HEK293 (cell line): ENCODE results near the gene PHTF1.
A peak's percentile ranks its signal among the peaks of the same experiment; 100 is the strongest.
"Not testable (repeated sequence)": the region's sequence is repeated elsewhere in the genome, so short reads cannot be mapped to it uniquely, and the experiment has no call there.

Source experiments
- CTCF ChIA-PET: fragments of 350-600 bp; formaldehyde crosslinking; extraction: SDS; loops from one replicate; lab custom pipeline; 2021; ENCODE audit warnings: antibody characterized with exemption; lab: Yijun Ruan, JAX
- POLR2A ChIA-PET: fragments of 300-600 bp; formaldehyde crosslinking; extraction: SDS; loops from one replicate; lab custom pipeline; 2020; ENCODE audit warnings: antibody characterized with exemption, inconsistent platforms; lab: Yijun Ruan, JAX
- H3K27ac ChIP-seq: fragments of 200-500 bp; sonication (Bioruptor generic); 2 replicates; pipeline ENCODE4 v1.5.1; 2014; ENCODE audit warnings: low read depth, low read length, control low read depth, inconsistent platforms; ENCODE audit errors: extremely low read depth
- H3K36me3 ChIP-seq, 2 experiments: fragments of 200-500 bp in 1 of 2; sonication (Bioruptor generic) in 1 of 2; 1 replicate in 1 of 2; 2 replicates in 1 of 2; pipeline ENCODE4 v1.5.1; 2014 to 2017; ENCODE audit warnings: inconsistent platforms in 2 of 2, low read length in 2 of 2; ENCODE audit not compliant: control insufficient read depth in 2 of 2, insufficient read depth in 1 of 2
- H3K4me1 ChIP-seq: fragments of 200-500 bp; sonication (Bioruptor generic); 2 replicates; pipeline ENCODE4 v1.5.1; 2014; ENCODE audit warnings: mild to moderate bottlenecking, low read length, inconsistent platforms; ENCODE audit not compliant: control insufficient read depth, insufficient read depth
- H3K4me3 ChIP-seq: 2 replicates; pipeline ENCODE4 v1.5.1; 2011; ENCODE audit warnings: low read depth, mild to moderate bottlenecking, control low read depth, low read length, moderate library complexity
- H3K9me3 ChIP-seq: fragments of 200-500 bp; sonication (Bioruptor generic); 2 replicates; pipeline ENCODE4 v1.5.1; 2014; ENCODE audit warnings: low read depth, low read length, inconsistent platforms; ENCODE audit not compliant: control insufficient read depth, insufficient read depth
- EGR2 ChIP-seq: fragments of 450-650 bp; formaldehyde crosslinking; IDR thresholded peaks from 2 replicates; pipeline ENCODE4 v1.5.1; 2016; ENCODE audit warnings: low read depth, missing biosample characterization, missing genetic modification characterization
- ZBTB49 ChIP-seq: fragments of 450-650 bp; formaldehyde crosslinking; IDR thresholded peaks from 2 replicates; pipeline ENCODE4 v1.5.1; 2016; ENCODE audit warnings: missing biosample characterization, missing genetic modification characterization, low read depth
- ZFHX2 ChIP-seq: fragments of 450-650 bp; formaldehyde crosslinking; conservative IDR thresholded peaks from 2 replicates; pipeline ENCODE4 v1.5.1; 2016; ENCODE audit warnings: missing biosample characterization, missing genetic modification characterization
- ZNF175 ChIP-seq: fragments of 450-650 bp; formaldehyde crosslinking; IDR thresholded peaks from 2 replicates; pipeline ENCODE4 v1.5.1; 2016; ENCODE audit warnings: missing biosample characterization, missing genetic modification characterization
- ZNF184 ChIP-seq: fragments of 450-650 bp; IDR thresholded peaks from 2 replicates; pipeline ENCODE4 v1.5.1; 2018; ENCODE audit warnings: missing biosample characterization, mild to moderate bottlenecking, missing genetic modification characterization
- ZNF280D ChIP-seq: fragments of 450-650 bp; formaldehyde crosslinking; IDR thresholded peaks from 2 replicates; pipeline ENCODE4 v1.5.1; 2016; ENCODE audit warnings: missing biosample characterization, missing genetic modification characterization
- ZNF335 ChIP-seq: fragments of 450-650 bp; formaldehyde crosslinking; conservative IDR thresholded peaks from 2 replicates; pipeline ENCODE4 v1.5.1; 2016; ENCODE audit warnings: missing biosample characterization, missing genetic modification characterization
- ZNF473 ChIP-seq: fragments of 450-650 bp; formaldehyde crosslinking; IDR thresholded peaks from 2 replicates; pipeline ENCODE4 v1.5.1; 2017; ENCODE audit warnings: missing biosample characterization, missing genetic modification characterization
- ZNF513 ChIP-seq: fragments of 450-650 bp; IDR thresholded peaks from 2 replicates; pipeline ENCODE4 v1.5.1; 2018; ENCODE audit warnings: missing biosample characterization, missing genetic modification characterization
- ZNF585B ChIP-seq: fragments of 450-650 bp; formaldehyde crosslinking; IDR thresholded peaks from 2 replicates; pipeline ENCODE4 v1.5.1; 2016; ENCODE audit warnings: missing biosample characterization, missing genetic modification characterization
- ZNF645 ChIP-seq: fragments of 450-650 bp; formaldehyde crosslinking; IDR thresholded peaks from 2 replicates; pipeline ENCODE4; 2016; ENCODE audit warnings: missing biosample characterization, missing genetic modification characterization
- ZNF654 ChIP-seq: fragments of 450-650 bp; formaldehyde crosslinking; IDR thresholded peaks from 2 replicates; pipeline ENCODE4 v1.5.1; 2016; ENCODE audit warnings: low read depth, missing biosample characterization, missing genetic modification characterization
- ZNF658 ChIP-seq: fragments of 450-650 bp; formaldehyde crosslinking; IDR thresholded peaks from 2 replicates; pipeline ENCODE4; 2016; ENCODE audit warnings: missing biosample characterization, missing genetic modification characterization
- ZNF670 ChIP-seq: fragments of 450-650 bp; formaldehyde crosslinking; IDR thresholded peaks from 2 replicates; pipeline ENCODE4 v1.5.1; 2016; ENCODE audit warnings: missing biosample characterization, missing genetic modification characterization, low read depth
- TF ChIP-seq, protein P1 (sequence below): fragments of 450-650 bp; formaldehyde crosslinking; IDR thresholded peaks from 2 replicates; pipeline ENCODE4 v1.5.1; 2016; ENCODE audit warnings: missing biosample characterization, missing genetic modification characterization

PHTF1 gene

GRCh38 chr1:113753333-113753732, 6.0 kb downstream of the PHTF1 start:
- H3K9me3 ChIP-seq, CTCF ChIA-PET, H3K4me1 ChIP-seq, H3K4me3 ChIP-seq, H3K27ac ChIP-seq: not testable (repeated sequence)
- peaks cover 7 to 48% of the 10 kb centered on the region in 2 experiments; a peak in 2 of 3 replicates for H3K36me3 ChIP-seq
- POLR2A ChIA-PET = interaction anchor here (0.7 kb wide), 1 partner anchor 529 kb away, joined by 3 read pairs; no protein-coding TSS in a partner anchor
- TF ChIP-seq EGR2 (tag by site-specific recombination) (peak; percentile 63), ZFHX2 (peak; percentile 57)

GRCh38 chr1:113751516-113751915, 7.8 kb downstream of the PHTF1 start:
- CTCF ChIA-PET = no interaction called here
- Histone ChIP-seq H3K4me3 (no peak overlapping the region), H3K4me1 (no peaks in the 10 kb centered on the region), H3K9me3 (no peaks in the 10 kb centered on the region), H3K36me3 (peaks cover 7 to 56% of the 10 kb centered on the region in 2 experiments; a peak in 2 of 3 replicates), H3K27ac (no peak overlapping the region)
- TF ChIP-seq ZNF670 (tag by site-specific recombination) (no peak), ZNF658 (no peak), ZBTB49 (tag by site-specific recombination) (no peak), ZNF184 (tag by site-specific recombination) (no peak), ZNF335 (tag by site-specific recombination) (no peak), ZNF280D (tag by site-specific recombination) (no peak), ZNF175 (tag by site-specific recombination) (no peak), ZNF513 (tag by site-specific recombination) (no peak), ZNF585B (tag by site-specific recombination) (no peak), ZNF473 (tag by site-specific recombination) (no peak), ZNF645 (tag by site-specific recombination) (no peak), ZNF654 (no peak)
- TF ChIP-seq, protein P1, sequence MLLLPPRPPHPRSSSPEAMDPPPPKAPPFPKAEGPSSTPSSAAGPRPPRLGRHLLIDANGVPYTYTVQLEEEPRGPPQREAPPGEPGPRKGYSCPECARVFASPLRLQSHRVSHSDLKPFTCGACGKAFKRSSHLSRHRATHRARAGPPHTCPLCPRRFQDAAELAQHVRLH (tag by site-specific recombination) = no peak
- POLR2A ChIA-PET = no interaction called here
